ENCODE data around the gene PITPNC1. TPM values are rescaled to one million over a fixed set of nuclear protein-coding genes. Genes with fewer than 3 reads are reported as not detected.
"Not testable (repeated sequence)": the region's sequence is repeated elsewhere in the genome, so short reads cannot be mapped to it uniquely, and the experiment has no call there.

PITPNC1 gene
- total RNA-seq, 1 donor from 2014 or later = 25.4 TPM

DNA sequence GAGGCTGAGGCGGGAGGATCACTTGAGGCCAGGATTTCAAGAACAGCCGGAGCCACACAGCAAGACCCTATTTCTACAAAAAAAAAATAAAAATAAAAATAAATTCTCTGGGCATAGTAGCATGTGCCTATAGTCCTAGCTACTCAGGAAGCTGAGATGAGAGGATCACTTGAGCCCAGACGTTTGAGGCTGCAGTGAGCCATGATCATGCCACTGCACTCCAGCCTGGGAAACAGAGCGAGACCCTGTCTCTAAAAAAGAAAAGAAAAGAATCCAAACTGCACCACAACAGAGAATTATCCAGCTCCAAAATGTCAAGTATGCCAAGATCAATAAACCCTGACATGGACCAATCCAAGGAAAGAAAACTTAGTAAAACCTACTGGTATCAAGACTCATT, 261.8 kb downstream of the PITPNC1 start:
- no peaks in the 10 kb centered on the region for H3K27me3 ChIP-seq
- TF ChIP-seq, protein P1, sequence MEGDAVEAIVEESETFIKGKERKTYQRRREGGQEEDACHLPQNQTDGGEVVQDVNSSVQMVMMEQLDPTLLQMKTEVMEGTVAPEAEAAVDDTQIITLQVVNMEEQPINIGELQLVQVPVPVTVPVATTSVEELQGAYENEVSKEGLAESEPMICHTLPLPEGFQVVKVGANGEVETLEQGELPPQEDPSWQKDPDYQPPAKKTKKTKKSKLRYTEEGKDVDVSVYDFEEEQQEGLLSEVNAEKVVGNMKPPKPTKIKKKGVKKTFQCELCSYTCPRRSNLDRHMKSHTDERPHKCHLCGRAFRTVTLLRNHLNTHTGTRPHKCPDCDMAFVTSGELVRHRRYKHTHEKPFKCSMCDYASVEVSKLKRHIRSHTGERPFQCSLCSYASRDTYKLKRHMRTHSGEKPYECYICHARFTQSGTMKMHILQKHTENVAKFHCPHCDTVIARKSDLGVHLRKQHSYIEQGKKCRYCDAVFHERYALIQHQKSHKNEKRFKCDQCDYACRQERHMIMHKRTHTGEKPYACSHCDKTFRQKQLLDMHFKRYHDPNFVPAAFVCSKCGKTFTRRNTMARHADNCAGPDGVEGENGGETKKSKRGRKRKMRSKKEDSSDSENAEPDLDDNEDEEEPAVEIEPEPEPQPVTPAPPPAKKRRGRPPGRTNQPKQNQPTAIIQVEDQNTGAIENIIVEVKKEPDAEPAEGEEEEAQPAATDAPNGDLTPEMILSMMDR (IDR thresholded peaks at IDR 0.05) = no peak

DNA sequence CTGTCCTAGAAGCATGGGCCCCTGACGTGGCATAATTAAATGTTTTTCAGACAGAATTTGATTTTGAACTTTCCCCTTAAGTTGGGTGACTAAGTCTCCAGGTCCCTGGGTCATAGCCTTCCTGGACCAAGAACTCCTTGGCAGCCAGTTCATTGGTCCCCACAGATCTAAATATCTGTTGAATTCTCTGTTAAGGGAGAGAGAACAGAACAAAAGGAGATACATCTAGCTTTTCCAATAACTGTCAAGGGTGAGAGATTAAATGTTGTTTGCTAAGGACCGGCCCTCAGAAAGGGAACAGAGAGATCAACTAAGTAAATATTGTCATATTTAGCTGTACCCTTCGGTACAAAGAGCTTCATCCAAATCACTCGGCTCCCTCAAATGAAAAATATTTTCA, 262.5 kb downstream of the PITPNC1 start:
- H3K27ac ChIP-seq = no peak overlapping the region
- no peak for ATAC-seq

More for the DNA sequence above, 261.8 kb downstream of the PITPNC1 start:
- no peak overlapping the region for H3K27ac ChIP-seq
- H3K4me3 ChIP-seq = no peak overlapping the region
- no peak for ATAC-seq
- H3K4me1 ChIP-seq = peaks cover 6% of the 10 kb centered on the region
- H3K9me3 ChIP-seq = no peaks in the 10 kb centered on the region
- DNase-seq = peak; percentile 6
- intact Hi-C loops (cut with DNase I) = no loop called here
- H3K36me3 ChIP-seq = no peaks in the 10 kb centered on the region

DNA sequence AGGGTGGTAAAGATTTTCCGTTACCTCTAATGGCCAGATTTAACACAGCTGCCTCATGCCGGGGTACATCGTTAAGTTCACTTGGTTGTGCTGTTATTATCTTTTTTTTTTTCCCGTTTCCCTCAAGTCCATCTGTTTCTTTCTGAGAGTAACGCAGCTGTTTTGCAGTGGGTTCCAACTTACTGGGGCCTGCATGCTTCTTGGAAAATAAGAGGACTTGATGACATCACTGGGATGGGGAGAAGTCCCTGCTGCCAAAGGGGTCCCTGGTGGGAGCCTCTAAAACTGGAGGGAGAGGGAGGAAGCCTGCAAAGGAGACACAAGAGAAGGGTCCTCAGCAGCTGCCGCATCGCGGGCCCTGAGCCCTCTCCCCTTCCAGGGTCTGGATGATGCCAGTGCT, 262.9 kb downstream of the PITPNC1 start:
- Histone ChIP-seq H3K27me3 (no peaks in the 10 kb centered on the region), H3K27ac (no peak overlapping the region), H3K9me3 (no peaks in the 10 kb centered on the region), H3K4me1 (peaks cover 6% of the 10 kb centered on the region), H3K4me3 (no peak overlapping the region), H3K36me3 (no peaks in the 10 kb centered on the region)
- intact Hi-C loops (cut with DNase I) = no loop called here
- ATAC-seq = no peak
- DNase-seq = no peak
- TF ChIP-seq, protein P1 (IDR thresholded peaks at IDR 0.05) = no peak

More for the DNA sequence above, 262.5 kb downstream of the PITPNC1 start:
- H3K4me3 ChIP-seq = no peak overlapping the region
- DNase-seq = no peak
- no peaks in the 10 kb centered on the region for H3K36me3 ChIP-seq
- TF ChIP-seq, protein P1 (IDR thresholded peaks at IDR 0.05) = no peak
- H3K9me3 ChIP-seq = no peaks in the 10 kb centered on the region
- no peaks in the 10 kb centered on the region for H3K27me3 ChIP-seq
- H3K4me1 ChIP-seq = peaks cover 6% of the 10 kb centered on the region
- intact Hi-C loops (cut with DNase I) = no loop called here

DNA sequence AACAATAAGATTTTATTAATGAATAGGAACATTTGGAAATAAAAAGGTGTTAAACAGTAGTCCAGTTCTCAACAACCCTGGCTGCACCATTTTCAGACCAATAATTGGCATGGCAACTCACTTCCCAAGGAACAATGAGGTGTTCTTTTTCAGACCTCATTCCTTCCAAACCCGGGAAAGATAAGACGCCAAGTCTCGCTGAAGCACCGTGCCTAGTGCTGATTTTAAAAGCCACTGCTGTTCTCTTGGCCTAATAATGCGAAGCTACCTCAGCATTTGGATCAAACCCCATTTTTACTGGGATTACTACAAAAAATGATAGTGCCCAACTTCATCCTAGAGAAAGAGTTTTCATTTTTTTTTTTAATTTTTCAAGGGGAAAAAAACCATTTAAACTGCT, 265.4 kb downstream of the PITPNC1 start:
- DNase-seq = no peak

DNA sequence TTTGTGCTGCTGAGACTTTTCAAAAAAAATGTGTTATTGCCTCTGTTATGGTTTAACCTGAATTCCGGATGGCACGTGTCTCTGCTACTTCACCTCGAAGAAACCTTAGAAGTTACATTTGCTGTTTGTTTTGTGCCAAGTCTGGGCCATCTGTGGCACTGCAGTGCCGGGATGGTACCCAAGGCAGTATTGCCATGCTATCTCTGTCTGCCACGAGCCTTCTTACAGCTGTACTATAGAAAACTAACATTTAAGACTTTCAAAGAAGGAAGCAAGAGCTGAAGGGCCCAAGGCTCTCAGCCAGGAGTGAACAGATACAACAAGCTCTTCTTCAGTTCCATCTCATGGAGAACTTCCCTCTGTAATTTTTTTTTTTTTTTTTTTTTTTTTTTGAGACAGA, 267.0 kb downstream of the PITPNC1 start:
- TF ChIP-seq, protein P1 (IDR thresholded peaks at IDR 0.05) = no peak
- no peak overlapping the region for H3K27ac ChIP-seq
- DNase-seq (no peak), ATAC-seq (no peak)
- no peaks in the 10 kb centered on the region for H3K4me1 ChIP-seq
- no peaks in the 10 kb centered on the region for H3K9me3 ChIP-seq
- H3K36me3 ChIP-seq = no peaks in the 10 kb centered on the region
- no peaks in the 10 kb centered on the region for H3K27me3 ChIP-seq
- intact Hi-C loops (cut with DNase I) = no loop called here
- H3K4me3 ChIP-seq = no peak overlapping the region

More for the DNA sequence above, 265.4 kb downstream of the PITPNC1 start:
- no peak overlapping the region for H3K27ac ChIP-seq
- TF ChIP-seq, protein P1 (IDR thresholded peaks at IDR 0.05) = no peak
- no peak for ATAC-seq
- H3K4me3 ChIP-seq = no peak overlapping the region
- intact Hi-C loops (cut with DNase I) = no loop called here
- H3K36me3 ChIP-seq = no peaks in the 10 kb centered on the region
- H3K9me3 ChIP-seq = no peaks in the 10 kb centered on the region
- H3K27me3 ChIP-seq = no peaks in the 10 kb centered on the region
- H3K4me1 ChIP-seq = peaks cover under 1% of the 10 kb centered on the region

DNA sequence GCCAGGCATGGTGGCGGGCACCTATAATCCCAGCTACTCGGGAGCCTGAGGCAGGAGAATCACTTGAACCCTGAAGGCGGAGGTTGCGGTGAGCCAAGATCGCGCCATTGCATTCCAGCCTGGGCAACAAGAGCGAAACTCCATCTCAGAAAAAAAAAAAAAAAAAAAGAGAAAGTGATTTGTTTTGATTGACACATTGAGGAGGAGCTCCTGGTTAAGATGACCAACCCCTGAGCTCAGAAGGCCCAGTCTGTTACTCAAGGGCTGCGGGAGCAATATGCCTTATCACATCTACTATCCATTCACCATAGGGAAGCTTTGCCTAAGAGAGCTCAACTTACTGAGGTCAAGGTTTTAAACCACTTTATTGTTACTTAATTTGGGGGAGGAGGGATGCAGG, 268.1 kb downstream of the PITPNC1 start:
- H3K4me3 ChIP-seq; ATAC-seq; H3K36me3 ChIP-seq; DNase-seq; H3K27ac ChIP-seq; H3K4me1 ChIP-seq; H3K9me3 ChIP-seq; intact Hi-C loops (cut with DNase I); H3K27me3 ChIP-seq: not testable (repeated sequence)

All from upper lobe of right lung (tissue), 1 donor.